ENCODE measurements around the gene ZSCAN20.

The ZSCAN20 gene

GRCh38 chr1:33445108-33445507 is 27.3 kb upstream of the ZSCAN20 start:
- DNase-seq: no peak

DNA sequence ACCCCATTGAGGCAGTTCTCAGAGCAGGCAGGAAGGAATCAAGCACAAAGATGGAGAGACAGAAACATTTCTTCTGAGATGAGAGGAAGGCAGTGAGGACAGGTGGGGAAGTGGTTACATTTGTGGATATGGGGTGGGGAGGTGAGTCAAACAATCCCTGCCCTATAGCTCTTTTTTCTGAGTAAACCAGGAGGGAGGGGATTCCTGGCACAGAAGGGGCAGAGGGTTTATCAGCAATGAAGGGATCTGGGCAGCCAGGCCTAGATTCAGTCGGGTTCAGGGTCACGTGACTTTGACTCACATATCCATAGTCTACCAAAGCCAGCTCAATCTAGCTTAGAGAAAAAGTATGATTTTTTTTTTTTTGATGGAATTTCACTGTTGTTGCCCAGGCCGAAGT is 25.9 kb upstream of the ZSCAN20 start:
- no peak for DNase-seq

DNA sequence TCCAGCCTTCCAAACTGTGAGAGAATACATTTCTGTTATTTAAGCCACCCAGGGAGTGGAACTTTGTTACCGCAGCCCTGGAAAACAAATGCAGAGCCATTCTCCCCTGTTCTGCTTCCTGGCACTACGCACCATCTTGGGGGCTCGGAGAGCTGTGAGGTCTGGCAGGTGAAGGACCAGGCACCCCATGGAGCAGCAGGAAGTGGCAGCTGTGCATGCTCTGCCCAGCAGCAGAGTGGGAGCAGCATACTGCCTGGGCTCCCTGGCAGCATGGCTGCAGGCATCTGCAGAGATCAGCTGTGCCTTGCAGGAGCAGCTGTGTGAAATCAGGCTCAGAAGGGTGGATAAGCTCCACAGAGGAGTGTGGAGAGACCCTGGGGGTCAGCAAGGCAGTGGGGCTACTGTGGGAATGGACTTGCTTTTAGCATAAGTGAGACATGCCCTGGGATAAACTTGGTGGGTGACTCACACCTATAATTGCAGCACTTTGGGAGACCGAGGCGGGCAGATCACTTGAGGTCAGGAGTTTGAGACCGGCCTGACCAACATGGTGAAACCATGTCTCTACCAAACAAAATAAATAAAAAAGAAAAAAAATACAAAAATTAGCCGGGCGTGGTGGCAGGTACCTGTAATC is 17.7 kb upstream of the ZSCAN20 start:
- DNase-seq: no peak

DNA sequence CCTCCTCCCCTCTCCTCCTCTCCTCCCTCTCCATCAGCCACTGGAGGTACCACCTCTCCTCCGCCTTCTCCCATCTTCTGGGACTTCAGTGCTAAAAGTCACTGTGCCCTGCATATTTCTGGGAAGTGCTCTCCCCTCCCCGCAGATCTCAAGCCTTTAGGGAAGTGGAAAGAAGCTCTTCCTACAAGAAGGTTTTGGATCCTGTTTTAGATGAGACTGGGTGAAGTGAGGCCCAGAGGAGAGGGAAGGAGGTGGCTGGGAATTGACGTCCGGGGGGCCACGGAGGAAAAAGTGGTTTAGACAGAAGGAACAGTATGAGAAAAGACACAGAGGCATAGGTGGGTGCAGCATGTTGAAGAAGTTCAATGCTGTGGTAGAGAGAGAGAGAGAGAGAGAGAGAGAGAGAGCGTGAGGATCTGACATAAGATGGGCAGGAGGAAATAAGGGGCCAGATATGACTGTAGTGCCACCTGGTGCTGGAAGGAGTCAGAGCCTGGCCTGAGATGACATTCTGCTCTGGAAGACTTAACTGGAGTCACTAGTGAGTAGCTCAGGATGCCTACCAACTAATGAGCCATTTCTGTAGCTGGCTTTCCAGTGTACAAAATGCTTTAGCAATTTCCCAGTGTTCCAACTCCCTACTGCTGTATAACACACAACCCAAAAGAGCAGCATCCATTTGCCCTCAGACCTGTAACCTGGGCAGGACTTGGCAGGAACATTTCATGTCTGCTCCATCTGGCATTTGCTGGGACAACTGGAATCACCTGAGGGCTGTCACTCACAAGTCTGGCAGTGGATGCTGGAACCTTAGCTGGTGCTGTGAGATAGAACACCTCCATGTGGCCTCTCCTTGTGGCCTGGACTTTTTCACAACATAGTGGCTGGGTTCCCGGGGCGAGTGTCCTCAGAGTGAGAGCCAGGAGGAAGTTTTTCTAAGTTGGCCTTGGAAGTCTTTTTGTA is 16.6 kb upstream of the ZSCAN20 start:
- DNase-seq: peak; percentile 73

- no peak for DNase-seq
Observed at GRCh38 chr1:33456502-33456886, 16.0 kb upstream of the ZSCAN20 start.

DNA sequence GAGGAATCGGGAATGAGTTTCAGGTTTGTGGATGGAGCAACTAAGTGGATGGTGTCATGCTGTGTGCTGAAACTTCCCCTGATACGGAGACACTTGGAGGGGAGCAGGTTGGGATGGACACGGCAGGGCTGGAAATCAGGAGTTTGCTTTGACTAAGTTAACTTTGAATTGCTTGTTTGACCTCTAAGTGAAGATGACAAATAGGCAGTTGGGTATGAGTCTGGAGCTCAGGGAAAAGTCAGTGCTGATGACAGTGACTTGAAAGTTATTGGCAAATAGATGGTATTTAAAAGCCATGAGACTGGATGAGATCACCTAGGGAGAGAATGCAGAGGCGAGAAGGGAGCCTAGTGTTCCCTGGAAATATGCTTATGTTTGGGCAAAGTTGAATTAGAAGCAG is 12.8 kb upstream of the ZSCAN20 start:
- no peak for DNase-seq

- no peak for DNase-seq
Observed at GRCh38 chr1:33460144-33460543, 12.3 kb upstream of the ZSCAN20 start.

DNA sequence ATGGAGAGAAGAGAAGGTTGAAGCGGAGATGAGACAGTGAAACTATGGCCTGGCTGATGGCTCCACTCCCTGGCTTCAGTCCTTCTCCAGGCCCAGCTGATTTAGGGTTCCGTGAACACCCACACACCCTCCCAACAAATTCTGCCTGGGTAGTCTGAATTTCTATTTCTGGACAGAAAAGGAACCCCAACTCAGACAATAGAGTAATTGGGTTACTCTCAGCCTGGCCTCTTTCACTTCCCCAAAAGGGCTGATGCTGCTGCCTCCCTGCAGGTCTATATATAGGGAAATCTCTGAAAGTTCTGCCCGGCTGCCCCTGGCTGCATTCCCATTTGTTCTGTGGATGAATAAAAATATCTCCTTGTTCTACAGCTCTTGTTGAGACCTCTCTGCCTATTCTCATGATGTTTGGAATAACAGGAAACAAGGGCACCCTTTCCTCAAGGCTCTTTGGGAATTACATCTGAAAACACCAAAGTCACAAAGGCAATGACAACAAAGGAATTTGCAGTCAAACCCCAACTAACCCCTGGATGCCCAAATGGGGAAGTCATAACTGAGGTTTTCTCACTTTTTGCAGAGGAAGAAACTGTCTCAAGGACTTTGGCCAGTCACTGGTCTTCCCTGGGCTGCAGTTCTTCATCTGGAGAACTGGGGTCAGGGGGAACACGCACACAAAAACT is 11.4 kb upstream of the ZSCAN20 start:
- DNase-seq: peak; percentile 50

- no peak for DNase-seq
Observed at GRCh38 chr1:33462405-33463164, 9.9 kb upstream of the ZSCAN20 start.

- DNase-seq: no peak
Observed at GRCh38 chr1:33464552-33464951, 7.9 kb upstream of the ZSCAN20 start.

- no peak for DNase-seq
Observed at GRCh38 chr1:33465316-33465715, 7.1 kb upstream of the ZSCAN20 start.

GRCh38 chr1:33466159-33466558 is 6.3 kb upstream of the ZSCAN20 start:
- no peak for DNase-seq

GRCh38 chr1:33468011-33468410 is 4.4 kb upstream of the ZSCAN20 start:
- DNase-seq: no peak

GRCh38 chr1:33468531-33468930 is 3.9 kb upstream of the ZSCAN20 start:
- DNase-seq: no peak

GRCh38 chr1:33468967-33469366 is 3.5 kb upstream of the ZSCAN20 start:
- DNase-seq: no peak

DNA sequence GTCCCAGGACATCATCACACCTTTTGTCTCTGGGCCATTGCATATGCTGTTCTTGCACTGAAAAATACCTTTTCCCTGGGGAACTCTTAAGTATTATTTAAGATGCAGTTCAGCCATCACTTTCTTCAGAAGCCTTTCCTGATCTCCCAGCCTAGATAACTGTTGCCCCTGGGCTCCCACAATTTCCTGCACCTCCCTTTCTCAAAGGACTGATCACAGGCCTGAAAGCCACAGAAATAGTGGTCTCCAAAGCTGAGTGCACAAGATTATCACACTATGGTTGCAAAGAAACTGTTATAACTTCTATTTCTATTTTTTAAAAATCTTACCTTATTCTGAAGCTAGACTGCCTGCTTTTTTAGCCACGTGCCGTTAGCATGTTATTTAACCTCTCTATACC is 2.8 kb upstream of the ZSCAN20 start:
- DNase-seq: no peak

GRCh38 chr1:33470495-33471012 is 1.9 kb upstream of the ZSCAN20 start:
- peak; percentile 91 for DNase-seq

- no peak for DNase-seq
Observed at GRCh38 chr1:33471416-33471815, 1.0 kb upstream of the ZSCAN20 start.

DNA sequence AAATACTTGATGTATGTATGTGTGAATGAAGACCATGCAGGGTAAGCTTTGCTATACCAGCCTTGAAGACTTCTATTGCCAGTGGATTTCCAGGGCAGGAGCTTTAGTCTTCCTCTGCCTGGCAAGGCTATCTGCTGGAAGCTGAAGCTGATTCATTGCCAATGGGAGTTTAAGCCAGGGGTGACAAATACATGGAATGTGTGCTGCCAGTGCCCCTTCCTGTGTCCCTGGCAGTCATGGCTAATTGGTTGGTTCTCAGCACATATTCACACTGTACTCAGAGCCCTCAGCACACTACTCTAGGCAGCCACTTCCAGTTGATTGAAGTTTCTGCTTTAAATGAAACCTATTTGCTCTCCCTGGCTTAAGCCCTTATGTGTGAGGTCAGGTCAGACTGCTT is 1.5 kb downstream of the ZSCAN20 start:
- no peak for DNase-seq

DNA sequence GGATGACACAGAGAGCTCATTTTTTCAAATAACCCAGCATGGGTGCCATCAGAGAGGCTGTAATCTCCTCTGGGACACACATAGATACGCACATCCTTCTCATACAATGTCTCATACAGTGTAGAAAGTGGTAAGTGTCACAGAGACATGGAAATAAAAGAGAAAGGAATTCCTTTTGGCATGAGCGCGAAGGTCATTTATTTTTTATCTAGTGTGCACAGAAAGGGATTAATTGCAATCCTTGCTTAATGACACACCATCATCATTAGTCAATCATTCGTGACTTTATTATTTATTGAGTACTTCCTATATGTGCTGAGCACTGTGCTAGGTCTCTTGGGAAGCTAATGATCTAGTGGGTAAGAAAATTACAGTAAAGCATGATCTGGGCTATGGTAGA is 5.0 kb downstream of the ZSCAN20 start:
- no peak for DNase-seq

DNA sequence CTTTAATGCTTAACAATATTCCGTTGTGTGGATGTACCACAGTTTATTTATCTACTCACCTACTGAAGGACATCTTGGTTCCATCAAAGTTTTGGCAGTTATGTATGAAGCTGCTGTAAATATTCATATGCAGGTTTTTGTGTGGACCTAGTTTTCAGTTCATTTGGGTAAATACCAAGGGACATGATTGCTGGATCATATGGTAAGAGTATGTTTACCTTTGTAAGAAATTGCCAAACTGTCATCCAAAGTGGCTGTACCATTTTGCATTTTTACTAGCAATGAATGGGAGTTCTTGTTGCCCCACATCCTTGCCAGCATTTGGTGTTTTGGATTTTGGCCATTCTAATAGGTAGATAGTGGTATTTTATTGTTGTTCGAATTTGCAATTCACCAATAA is 10.0 kb downstream of the ZSCAN20 start:
- DNase-seq: no peak

- no peak for DNase-seq
Observed at GRCh38 chr1:33488624-33489023, 16.2 kb downstream of the ZSCAN20 start.

DNA sequence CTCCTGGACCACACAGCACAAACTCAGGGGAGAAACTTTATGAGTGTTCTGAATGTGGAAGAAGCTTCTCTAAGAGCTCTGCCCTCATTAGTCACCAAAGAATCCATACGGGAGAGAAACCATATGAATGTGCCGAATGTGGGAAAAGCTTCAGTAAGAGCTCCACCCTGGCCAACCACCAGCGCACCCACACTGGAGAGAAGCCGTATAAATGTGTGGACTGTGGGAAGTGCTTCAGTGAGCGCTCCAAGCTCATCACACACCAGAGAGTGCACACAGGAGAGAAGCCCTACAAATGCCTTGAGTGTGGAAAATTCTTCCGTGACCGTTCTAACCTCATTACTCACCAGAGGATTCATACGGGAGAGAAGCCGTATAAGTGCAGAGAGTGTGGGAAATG is 22.5 kb downstream of the ZSCAN20 start:
- no peak for DNase-seq

All from midbrain (tissue), 1 donor.